Coronary artery (tissue), 2 donors: Measurements from ENCODE around the gene KCNAB2.

ENCODE experiments used
- DNase-seq: peaks from one replicate; pipeline ENCODE4 v3.0.0-alpha.2; 2017; ENCODE audit warnings: low spot score
- H3K27ac ChIP-seq, 2 donors: fragments of 200-600 bp; sonication (generic); one replicate each; pipeline ENCODE4 v1.5.1; 2016 to 2019
- H3K4me3 ChIP-seq: fragments of 200-600 bp; sonication (generic); 2 replicates; pipeline ENCODE4 v1.5.1; 2016; ENCODE audit warnings: mild to moderate bottlenecking, moderate library complexity
- TF ChIP-seq, protein P1 (sequence below): fragments of 200-600 bp; sonication (generic); IDR thresholded peaks from one replicate; pipeline ENCODE4 v1.5.1; 2019; ENCODE audit warnings: antibody characterized with exemption

The KCNAB2 gene

DNA sequence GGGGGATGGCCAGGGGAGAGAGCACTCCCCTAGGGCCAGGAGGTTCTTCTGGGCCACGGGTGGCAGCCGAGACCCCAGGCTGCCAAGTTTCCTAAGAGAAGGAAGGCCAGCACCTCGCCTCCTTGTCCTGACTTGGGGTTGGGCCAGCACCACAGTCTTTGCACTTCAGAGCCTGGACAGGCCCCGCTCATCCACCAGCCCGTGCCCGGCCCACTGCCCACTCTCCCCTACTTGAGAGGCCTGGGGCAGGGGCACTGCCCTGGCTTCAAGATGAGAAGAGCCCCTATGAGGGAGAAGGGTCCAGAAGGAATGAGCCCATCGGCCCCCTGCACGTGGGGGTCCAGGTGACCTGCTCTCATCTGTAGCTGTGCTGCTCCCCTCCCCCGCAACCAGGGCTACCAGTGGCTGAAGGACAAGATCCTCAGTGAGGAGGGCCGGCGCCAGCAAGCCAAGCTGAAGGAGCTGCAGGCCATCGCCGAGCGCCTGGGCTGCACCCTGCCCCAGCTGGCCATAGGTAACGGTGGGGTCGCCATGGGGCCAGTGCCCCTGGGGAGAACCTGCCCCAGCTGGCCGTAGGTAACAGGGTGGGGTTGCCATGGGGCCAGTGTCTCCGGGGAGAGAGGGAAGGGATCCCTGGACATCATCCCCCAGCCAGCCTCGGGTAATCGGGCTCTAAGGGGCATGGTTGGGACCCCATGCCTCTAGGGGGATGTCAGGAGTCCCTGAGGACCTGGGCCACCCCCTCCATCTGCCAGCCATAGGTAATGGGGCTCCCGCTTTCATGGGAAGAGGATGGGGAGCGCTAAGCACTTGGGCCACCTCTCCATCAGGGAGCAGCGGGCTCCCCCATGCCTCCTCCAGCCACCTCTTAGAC, 50.8 kb downstream of the KCNAB2 start:
- H3K4me3 ChIP-seq: no peak overlapping the region
- no peak overlapping the region for H3K27ac ChIP-seq
- TF ChIP-seq, protein P1, sequence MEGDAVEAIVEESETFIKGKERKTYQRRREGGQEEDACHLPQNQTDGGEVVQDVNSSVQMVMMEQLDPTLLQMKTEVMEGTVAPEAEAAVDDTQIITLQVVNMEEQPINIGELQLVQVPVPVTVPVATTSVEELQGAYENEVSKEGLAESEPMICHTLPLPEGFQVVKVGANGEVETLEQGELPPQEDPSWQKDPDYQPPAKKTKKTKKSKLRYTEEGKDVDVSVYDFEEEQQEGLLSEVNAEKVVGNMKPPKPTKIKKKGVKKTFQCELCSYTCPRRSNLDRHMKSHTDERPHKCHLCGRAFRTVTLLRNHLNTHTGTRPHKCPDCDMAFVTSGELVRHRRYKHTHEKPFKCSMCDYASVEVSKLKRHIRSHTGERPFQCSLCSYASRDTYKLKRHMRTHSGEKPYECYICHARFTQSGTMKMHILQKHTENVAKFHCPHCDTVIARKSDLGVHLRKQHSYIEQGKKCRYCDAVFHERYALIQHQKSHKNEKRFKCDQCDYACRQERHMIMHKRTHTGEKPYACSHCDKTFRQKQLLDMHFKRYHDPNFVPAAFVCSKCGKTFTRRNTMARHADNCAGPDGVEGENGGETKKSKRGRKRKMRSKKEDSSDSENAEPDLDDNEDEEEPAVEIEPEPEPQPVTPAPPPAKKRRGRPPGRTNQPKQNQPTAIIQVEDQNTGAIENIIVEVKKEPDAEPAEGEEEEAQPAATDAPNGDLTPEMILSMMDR: no peak
- no peak for DNase-seq

DNA sequence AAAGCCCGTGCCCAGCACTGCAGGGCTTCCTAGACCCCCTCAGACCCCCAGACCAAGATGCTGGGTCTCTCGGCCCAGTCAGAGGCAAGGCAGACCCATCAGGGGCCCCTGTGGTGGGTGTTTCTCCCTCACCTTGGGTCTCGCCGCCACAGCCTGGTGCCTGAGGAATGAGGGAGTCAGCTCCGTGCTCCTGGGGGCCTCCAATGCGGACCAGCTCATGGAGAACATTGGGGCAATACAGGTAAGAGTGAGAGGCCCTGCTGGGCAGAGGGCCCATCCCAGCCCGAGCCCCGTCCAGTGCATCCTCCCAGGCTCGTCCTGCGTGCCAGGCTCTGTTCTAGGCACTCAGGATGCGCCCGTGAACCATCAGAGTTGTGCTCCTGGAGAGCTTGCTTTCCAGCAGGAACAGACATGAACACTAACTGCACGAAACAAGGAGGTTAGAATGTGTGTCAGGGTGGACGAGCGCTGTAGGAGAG, 51.5 kb downstream of the KCNAB2 start:
- TF ChIP-seq, protein P1: no peak
- no peak for DNase-seq
- Histone ChIP-seq H3K27ac (no peak overlapping the region), H3K4me3 (no peak overlapping the region)

DNA sequence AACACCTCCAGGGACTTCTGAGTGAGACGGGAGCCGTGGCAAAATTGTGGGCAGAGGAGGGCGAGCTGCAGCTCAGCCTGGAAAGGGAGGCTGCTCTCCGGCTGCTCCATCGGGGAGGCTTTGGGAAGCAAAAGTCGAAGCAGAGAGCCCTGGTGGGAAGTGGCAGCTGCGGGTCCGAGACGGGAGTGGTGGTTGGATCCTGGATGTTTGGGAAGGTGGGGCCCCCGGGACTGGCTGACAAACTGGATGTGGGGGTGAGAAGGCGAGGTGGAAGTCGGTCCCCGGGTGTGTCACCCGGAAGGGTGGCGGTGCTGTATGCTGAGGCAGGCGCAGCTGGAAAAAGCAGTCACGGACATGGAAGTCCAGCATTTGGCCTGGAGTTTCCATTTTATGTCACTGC, 52.1 kb downstream of the KCNAB2 start:
- TF ChIP-seq, protein P1: no peak
- DNase-seq: no peak
- Histone ChIP-seq H3K4me3 (no peak overlapping the region), H3K27ac (no peak overlapping the region)

DNA sequence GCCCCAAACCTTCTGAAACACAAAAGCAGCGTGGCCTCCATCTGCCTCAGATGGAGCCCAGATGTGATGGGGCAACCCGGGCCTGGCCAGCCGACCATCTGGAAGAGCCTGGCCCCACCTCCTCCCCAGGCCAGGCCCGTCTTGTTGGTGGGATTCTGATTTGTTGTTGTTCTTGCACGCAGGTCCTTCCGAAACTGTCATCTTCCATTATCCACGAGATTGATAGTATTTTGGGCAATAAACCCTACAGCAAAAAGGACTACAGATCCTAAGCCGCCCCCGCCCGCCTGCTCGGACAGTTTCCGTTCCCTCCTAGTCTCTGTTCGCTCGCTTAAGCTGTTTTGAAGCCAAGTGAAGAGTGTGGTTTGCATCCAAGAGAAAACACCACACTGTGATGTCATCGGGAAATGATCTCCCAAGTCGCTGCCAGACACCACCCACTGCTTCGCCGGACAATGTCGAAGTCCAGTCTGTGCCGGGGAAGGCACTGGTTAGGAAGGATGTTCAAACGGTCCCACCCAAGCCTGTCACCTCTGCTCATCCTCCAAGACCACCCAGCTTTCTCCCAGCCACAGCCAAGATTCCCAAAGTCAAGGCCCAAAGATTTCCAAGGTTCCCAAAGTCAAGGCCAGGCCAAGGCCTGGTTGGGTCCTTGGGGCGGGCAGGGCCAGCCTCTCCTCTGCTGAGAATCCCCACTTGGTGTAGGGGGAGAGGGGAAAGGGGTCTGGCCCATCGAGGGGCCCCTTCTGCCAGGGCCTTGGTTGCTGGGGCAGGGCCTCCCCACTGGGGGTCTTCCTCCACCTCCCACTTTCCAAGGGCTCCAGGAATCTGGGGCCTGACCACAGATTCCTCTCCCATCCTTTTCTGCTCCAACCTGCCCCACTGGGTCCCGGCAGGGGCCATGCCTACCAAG, 52.9 kb downstream of the KCNAB2 start:
- Histone ChIP-seq H3K27ac (peak overlapping the region in 1 of 2 donors; percentile 25), H3K4me3 (peak overlapping the region; percentile 17)
- TF ChIP-seq, protein P1: no peak
- DNase-seq: no peak

DNA sequence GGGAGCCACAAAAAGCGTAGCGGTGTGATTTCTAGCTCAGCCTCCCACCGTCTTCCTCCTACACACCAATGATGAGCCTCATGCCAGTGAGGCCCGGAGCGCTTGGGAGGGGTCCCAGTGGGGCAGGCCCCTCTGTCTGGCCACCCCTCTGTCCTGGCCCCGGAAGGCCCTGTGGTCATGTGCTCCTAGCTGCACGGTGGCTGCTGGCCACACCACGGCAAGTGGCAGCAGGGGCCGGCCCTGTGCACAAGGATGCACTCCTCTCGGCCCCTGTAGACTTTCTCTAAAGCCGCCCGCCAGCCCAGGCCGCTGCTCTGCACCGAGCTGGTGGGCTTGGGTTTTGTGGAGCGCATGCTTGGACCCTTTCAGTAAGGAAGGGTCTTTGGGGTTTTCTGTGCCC, 53.6 kb downstream of the KCNAB2 start:
- TF ChIP-seq, protein P1: no peak
- Histone ChIP-seq H3K27ac (no peak overlapping the region), H3K4me3 (no peak overlapping the region)
- no peak for DNase-seq

DNA sequence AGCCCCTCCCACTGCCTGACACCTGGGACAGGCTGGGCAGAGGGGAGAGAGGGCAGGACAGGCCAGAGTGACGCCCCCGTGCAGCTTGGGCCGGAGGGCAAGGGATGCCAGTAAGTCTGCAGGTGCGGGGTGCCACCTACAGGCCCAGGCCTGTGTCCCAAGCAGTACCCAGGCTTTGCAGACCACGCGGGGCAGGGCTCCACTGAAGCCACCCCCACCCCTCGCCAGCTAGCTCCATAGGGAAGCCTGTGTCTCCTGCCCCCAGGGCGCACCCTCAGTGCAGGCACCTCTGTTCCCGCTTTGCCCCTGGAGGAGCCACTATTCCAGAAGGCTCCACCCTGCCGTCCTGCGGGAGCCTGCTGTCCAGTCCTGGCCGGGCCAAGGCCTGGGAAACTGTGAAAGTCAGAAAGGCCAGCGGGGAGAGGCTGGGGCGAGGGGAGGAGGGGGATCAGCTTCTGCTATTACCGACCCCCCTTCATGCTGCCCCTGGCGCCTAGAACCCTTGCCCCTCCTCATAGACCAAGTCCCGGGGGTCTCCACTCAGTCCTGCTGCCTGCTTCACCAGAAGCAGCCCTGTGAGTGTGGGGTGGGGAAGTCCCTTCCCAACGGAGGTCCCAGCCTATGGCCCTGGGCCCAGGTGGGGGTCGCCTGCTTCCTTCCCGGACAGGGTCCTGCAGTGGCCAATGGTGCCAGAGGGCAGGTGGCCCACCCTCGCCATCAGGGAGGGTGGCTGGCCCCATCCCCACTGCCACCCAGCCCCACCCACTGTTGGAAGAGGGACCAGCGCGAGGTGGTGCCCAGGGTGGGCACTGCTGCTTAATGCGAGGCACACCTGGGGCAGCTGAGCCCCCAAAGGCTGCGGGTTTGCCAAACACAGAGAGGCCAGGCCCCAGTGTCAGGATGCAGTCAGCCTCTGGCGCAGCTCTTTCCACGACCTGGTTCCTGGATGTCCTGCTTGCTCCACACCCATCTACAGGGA, 54.4 kb downstream of the KCNAB2 start:
- DNase-seq: no peak
- TF ChIP-seq, protein P1: no peak
- H3K27ac ChIP-seq: no peak overlapping the region

More for the DNA sequence above, 54.4 kb downstream of the KCNAB2 start:
- no peak overlapping the region for H3K4me3 ChIP-seq
